GM18870 (cell line): ENCODE results near the gene TMEM132D.

Experiments
- ATAC-seq: cut with Tn5 transposase; IDR thresholded peaks from one replicate; pipeline ENCODE4 v1.9.1; 2021; ENCODE audit warnings: moderate library complexity; ENCODE audit not compliant: unreplicated experiment

TMEM132D gene

DNA sequence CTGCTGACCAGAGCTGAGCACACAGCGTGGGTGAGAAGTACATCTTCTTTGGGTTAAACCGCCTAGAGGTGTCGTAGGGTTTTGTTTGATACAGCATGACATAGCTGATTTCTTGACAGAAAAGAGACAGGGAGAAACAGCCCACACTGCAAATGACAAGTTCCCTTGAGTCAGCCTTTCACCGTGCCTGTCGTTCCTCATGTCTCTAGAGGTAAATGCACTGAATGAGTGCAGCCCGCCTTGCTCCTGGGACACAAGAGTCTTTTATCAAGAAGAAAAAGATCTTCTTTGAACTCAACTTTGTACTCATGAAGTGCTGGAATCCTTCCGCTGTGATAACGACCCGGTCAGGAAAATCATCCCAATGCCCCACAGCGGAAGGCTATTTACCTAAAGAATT is 77.6 kb downstream of the TMEM132D start:
- no peak for ATAC-seq

DNA sequence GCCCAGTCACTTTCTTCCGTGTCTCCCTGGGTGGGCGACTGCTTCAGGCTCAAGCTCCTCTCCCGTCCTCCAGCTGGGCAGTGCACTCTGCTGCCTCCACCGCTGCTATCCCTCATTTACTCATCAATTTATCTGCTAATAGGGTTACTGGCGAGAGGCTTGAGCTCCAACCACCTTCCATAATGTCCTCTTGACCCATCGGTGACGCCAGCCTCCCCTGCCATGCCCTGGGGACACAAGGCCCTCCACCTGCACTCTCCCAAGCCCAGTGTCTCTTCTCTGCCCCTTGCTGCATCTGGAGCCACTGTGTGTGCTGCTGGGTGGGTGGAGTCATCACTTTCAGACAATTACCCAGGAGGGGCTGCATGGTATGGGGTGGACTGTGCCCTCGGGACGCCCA is 78.5 kb downstream of the TMEM132D start:
- ATAC-seq, result no peak

DNA sequence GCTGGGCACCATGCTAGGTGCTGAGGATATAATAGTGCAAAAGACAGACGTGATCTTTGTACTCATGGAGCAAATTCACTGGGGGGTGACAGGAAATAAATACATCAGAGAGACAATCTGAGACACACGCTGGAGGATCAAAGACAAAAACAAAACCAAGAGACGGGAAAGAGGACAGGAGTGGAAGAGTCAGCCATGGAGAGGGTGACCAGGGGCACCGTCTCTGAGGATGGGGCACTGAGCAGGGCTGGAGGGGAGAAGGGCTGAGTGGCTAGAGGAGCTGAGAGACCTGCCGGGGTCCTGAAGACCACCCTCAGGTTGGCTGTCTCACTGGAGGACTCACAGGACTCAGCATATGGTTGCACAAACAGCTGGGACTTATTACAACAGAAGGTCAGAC is 81.9 kb downstream of the TMEM132D start:
- ATAC-seq, result no peak

DNA sequence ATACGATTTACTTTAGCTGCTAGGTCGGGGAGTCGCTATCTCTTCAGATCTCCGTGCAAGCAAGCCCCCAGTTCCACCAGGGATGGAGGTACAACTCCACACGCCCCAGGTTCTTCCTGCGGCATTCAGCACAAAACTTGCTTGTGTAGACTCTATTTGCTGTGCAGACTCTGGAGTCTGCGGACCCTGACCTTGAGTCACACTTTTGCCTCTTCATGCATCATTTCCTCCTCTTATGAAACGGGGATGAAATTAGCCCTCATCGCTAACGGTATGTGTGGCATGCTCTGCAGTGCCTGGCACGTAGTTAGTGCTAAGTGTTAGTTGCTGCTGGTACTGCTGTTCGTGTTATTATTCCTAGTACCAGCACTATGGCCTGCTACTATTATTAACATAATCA is 84.4 kb downstream of the TMEM132D start:
- no peak for ATAC-seq

DNA sequence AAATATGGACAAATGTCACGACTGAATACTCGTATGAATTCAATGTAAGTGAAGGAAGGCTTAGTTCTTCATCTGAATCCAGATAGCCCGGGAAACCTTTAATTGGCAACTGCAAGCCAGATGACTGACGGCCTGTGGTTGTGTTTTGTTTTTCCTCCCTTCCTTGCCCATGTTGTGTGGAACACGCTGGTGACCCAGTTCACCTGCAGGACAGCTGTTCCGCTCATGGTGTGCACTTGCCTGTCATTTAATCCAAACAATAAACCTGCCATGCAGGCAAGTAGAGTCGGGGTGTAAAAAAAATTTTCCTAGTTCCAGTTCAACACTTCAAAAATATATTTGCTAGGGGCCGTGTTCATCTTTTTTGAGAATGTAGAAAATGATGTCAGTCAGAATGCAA is 88.0 kb downstream of the TMEM132D start:
- ATAC-seq, result no peak

DNA sequence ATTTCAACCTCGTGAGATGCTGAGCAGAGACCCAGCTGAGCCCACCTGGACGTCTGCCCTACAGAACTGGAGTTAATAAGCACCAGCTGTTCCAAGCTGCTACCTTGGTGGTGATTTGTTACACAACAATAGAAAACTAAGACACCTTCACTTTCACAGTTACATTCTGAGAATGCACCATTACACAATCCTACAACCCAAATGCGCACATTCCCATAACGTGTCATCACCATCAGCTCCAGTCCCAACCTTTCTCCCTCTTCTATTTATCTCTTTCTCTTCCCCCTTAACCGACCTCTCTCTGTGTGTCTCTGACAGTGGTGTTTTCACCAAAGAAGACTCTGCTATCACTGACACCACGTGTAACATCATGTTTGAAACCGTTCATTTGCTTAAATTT is 91.9 kb downstream of the TMEM132D start:
- ATAC-seq, result no peak

DNA sequence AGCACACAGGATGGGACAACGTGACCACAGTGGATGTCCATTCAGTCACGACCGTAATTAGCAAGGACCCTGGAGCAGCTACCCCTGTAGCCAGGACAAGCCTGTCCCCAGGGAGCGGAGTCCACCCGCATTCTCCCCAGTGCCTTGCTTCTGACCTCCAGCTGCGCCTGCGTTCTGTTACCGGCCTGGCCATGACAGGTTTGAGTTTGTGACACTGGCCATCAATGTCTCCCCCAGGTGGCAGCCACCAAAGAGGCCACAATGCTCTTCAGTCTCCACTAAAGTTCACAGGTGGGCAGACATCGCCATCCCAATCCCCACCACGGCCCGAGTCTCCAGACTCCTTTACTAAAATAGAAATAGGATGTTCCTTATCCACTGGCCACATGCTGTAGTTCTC is 96.7 kb downstream of the TMEM132D start:
- ATAC-seq, result no peak

DNA sequence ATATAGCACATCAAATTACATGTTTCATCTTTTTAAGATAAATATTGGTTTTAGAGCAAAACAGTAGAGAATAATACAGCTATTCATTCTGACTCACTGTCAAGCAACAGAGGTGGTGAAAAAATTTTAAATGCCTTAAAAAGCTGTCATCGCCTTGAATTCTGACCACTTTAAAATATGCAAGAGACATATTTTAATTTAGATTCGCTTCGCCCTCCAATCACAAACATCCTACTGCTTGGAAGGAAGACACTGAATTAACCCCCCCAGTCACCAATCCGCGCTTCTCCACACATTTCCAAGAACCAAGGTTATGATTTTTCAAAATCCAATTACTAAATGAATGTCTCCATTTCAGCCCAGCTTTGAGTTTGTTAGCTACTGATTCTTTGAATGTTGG is 112.4 kb downstream of the TMEM132D start:
- no peak for ATAC-seq

DNA sequence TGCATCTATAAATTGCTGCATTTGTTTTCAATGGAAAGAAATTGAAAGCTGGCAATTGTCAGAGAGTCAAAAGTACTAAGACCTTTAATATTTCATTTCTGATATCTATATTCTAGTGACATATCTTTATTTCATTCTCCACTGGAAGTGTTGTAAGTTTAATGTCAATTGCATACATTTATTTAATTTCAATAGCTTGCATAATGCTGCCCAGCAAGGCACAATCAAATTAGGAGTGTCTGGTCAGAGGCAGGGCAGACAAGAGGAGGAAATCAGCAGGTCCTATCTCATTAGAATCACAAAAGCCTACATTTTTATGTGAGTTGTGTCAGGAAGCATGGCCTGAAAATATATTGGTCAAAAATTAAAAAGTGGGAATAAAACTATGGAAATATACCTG is 112.9 kb downstream of the TMEM132D start:
- ATAC-seq, result no peak

DNA sequence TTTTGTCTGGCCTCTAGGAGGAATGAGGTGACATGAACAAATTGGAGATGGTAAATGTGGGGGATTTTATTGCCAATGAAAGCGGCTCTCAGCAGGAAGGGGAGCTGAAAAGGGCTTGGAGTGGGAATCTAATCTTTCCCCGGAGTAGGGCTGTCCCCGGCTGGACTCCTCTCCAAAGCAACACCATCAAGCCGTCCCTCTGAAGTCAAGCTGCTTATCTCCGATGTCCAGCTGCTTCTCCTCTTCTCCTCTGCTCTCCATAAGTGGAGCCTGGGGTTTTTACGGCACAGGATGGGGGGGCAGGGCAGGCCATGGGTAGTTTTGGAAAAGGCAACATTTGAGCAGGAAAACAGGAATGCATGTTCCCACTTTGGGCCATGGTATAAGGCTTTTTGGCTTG is 113.5 kb downstream of the TMEM132D start:
- ATAC-seq, result no peak

DNA sequence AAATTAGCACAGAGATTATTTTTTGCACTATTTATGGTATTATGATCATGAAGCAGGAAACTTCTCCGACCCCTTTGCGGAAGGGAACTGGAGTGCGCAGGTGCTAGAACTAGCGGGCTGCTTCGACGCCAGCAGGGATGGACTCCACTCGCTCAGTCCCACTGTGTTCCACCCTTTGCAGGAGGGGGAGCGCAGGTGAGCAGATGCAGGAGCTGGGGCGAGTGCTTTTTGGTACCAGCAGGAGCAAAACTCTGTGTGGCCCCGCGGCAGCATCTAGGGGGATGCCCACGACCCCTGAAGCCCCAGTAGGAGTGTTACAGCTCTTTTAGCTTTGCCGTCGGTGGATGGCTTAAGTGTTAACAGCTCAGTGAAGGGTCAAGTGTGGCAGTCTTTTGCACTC is 113.9 kb downstream of the TMEM132D start:
- no peak for ATAC-seq

DNA sequence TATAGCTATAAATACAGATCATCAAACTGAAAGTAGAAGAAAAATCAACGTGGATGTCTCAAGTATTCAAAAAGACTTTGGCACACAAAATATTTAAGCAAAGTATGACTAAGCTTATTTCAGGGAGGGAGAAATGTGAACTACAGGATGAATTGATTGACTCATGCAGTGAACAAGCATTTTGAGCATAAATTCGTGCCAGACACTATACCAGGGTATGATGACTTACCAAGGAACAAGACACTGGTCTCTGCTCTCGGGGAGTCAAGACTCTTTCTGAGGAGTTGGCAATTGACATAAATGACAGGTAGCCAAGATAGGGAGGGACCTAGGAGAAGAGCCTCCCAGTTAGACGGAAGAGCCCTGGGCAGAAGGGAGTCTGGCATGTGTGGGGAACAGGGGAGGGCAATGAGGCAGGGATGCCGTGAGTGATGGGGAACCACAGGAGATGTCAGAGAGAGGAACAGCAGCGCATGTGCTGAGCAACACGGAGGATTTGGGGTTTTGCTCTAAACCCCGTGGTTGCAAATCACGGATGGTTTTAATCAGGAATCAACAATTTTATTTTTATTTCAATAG is 115.2 kb downstream of the TMEM132D start:
- no peak for ATAC-seq

DNA sequence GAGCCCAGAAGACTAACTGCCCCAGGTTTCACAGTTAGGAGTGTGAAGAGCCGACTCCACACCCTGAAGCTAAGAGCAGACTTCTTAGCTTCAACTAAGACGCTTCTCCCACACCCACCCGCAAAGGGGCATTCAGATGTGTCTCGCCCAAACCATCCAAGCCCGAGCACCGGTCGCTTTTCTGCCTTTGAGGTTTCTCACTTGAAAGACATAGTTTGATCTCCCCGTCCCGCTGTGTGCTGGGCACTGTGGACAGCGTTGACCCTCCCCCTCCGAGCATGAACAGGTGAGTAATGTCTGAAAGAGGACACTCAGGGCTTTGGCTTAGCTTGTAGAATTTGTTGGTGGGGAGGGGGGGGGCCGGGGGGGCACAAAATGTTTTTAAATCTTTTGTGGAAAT is 123.8 kb downstream of the TMEM132D start:
- ATAC-seq, result no peak

DNA sequence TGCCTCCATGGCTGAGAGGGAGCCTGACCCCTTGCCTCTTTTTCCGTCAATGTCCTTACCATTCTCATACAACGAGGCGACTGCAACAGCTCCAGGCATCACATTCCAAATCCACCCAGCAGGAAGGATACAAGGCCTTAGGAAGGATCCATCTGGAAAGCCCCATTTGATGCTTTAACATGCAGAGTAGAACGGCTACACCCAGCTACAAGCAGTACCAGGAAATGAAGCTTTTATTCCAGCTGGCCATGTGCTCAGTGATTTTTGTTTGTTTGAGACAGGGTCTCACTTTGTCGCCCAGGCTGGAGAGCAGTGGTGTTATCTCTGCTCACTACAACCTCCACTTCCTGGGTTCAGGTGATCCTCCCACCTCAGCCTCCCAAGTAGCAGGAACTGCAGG is 124.8 kb downstream of the TMEM132D start:
- ATAC-seq, result no peak

DNA sequence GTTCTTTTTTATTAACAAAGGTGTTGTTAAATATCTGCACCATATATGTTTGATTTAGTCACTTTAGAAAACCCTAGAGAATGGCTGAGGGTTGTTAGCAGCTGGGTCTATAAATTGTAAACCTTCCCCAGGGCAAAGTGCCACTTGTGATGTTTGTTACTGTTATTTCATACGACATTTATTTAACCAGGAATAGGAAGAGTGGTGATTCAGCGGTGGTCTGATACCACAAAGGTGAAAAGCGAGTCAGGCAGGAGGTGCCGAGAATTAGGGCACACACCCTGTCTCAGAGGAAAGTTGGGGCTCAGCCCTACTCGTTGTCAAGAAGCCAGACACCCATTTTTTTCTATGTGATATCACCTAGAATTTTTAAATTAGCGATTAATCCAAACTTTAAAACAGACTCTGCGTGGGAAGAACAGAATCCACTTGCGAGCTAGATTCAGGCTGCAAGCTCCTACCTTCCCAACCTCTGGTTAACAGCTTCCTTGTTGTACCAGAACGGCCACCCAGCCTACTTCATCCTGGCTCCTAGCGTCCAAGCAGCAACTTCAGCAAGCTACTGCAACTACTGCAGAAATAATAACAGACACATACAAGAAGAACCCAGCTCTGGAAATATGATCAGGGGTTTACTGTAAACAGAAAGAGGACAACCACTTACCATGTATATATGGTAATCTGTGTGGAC is 126.7 kb downstream of the TMEM132D start:
- no peak for ATAC-seq

DNA sequence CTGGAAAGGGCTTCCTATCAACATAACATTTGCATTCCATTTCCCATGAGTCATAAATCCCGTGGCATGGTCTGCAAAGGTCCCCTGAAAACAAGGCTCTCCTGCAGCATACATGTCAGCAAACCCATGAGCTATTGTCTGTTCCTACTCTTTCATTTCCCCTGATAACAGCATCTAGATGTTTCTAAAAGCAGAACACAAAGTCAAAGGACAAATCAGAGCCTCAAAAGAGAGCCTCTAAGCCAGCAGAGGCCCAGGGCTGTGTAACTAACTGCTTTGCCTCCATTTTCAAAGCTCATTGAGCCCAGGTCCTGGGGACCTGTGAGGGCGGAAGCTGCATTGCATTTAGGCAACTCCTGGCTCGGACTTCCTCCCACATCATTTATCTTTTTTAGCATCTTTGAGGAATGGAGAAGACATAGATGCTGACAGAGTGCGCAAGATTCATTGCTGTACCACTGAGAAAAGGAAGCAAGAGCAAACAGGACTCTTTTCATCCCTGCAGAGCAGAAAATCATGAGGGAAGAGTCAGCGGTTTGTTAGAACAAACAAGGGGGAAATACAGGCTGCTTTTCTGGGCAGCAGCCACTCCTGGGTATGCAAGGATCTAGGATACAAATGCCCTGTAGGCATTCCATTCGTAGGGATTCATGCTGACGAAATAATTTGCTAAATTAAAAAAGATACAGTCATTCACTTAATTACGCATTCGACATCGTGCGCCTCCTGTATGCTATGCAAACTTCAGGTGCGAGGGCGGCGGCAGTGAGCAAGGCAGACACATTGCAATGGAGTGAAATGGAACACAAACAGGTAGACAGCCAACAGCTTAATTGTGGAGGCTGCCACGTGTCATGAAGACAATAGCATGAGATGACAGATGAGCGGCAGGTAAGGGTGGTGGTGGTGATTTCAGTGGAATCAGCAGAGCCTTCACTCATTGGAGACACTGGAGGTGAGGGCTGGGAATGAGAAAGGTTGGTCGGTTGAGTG is 131.0 kb downstream of the TMEM132D start:
- ATAC-seq, result no peak

DNA sequence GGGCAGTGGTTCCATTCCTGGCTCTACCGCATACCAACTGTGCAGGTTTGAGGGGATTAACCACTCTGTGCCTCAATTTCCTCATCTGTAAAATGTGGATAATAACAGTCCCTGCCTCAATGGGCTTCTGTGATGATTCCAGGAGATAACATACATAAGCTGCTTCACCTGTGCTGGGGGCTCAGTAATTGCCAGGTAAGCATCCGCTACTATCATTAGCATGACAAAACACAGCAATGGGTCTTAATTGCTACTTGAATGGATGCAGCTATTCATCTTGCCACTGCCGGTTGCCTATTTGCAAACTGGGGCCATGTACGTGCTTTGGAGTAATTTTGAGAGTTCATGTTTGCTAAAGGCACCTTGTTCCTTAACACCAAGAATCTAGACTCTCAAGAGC is 132.6 kb downstream of the TMEM132D start:
- ATAC-seq, result no peak

DNA sequence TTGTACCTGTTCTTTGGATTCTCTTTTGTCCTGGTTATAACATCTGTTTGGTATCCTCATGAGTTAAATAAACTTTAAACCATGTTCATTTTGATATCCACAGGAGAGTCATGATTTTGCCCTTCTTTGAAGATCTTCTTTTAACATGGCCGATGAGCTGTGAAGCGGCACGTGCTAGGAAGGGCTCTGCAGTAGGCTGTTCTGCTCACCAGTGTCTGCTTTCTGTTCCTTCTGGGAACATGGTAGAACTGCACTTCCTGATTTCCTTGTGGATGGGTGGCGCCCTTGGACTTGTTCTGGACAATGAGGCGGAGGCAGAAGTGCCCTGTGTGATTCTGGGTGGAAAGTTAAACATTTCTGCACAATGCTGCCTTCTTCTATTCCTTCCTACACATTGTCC is 138.1 kb downstream of the TMEM132D start:
- ATAC-seq, result no peak

DNA sequence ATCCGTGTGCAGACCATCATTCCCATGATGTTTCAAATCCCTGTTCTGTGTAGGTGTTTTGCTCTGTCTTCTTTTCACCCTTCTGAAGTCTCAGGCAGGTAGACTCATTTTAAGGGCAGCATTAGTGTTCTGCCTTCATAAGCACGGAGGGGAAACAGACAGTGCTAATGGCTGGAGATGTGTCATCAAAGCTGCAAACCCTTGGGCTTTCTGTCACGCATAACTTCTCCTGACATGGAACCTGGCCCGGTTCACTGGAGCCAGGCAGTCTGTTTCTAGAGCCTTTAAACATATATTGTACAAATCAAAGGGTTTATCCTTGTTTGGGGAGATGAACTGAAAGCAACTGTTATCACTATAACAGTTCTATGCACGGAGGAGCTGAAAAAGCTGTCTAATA is 141.4 kb downstream of the TMEM132D start:
- no peak for ATAC-seq

DNA sequence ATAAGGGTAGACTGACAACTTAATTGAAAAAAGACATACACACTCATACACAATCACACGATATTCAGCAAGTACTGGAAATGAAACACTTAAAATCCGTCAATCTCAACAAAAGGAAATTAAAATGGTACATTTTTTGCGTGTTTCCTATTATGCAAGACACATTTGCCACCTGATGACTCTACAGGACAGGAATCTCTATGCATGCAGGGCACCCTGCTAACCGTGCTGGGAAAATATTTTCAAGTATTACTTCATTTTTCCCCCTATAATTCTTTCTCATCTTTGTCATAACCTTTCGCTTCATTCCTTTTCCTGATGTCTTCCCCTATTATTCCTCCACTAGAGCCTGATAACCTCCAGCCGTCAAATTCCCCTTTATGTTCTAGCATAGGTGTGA is 150.2 kb downstream of the TMEM132D start:
- ATAC-seq, result no peak

DNA sequence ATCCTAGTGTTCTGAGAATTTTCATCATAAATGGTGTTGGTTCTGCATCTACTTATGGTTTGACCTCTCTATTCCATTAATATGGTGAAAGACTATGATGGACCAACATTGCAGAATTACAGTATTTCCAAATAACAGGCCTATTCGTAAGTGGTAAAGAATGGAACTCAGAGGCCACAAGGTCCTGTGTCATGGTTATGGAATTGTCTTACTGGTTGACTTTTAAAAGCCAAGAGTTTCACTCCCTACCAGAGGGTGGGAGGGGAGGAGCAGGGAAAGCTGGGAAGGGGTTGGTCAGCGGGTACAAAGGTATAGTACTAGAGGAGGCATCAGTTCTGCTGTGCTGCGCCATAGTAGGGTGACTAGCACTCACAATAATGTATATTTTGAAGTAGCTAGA is 153.4 kb downstream of the TMEM132D start:
- ATAC-seq, result no peak

DNA sequence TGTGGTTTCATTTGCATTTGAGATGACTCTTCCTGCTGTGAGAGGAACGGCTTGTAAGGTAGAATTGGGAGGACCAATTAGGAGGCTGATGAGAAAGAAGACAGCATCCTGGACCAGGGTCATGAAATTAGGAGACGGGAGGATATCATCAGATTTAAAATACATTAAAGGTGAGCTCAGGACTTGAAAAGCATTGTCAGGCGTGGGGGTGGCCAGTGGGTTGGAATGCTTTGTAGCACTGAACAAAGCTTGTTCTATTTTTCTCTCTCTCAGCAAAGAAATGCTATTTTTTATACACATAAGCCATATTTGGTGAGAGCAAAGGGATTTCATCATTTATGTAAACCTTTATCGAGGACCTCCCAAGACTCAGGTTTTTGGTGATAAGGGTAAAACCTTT is 157.5 kb downstream of the TMEM132D start:
- no peak for ATAC-seq
